Stimulated activated CD4-positive, alpha-beta T cell treated with anti-CD3 and anti-CD28 coated beads, Interleukin-4, amount 100 ng/mL, for 48 hours (primary cell): ENCODE data around the gene PECR.
"Not testable (repeated sequence)": the region's sequence is repeated elsewhere in the genome, so short reads cannot be mapped to it uniquely, and the experiment has no call there.

Experiments used
- DNase-seq, 2 donors: peaks; one replicate each; pipeline ENCODE4 v3.0.0-alpha.2; 2020; ENCODE audit warnings: low read depth in 2 of 2

PECR gene

DNA sequence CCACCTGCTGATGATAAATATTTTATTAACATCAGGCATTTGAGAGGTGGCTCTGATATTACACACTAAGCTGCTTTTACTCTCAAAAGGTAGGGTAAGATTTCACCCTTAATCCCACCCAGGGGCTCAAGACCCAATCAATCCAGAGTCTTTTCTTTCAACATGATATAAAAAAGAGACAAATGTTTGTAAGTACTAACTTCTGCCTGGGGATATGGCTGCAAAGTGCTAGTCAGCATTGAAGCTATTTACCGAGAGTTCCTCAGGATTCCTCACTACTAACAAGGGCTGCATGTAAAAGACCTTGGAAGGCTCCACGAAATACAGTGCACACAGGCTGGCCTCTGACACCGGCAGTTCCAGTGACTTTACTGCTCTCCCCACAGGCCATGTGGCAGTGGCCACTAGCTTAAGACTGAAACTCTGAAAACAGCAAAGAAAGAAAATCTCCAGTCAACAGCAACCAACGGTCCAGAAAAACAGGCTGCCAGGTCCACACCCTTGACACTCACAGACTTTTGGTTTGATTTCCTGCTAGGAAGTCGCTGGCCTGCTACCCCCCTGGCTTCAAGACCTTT, 79.4 kb downstream of the PECR start:
- DNase-seq: no peak

- DNase-seq: no peak
Measured at GRCh38 chr2:216001216-216002100, 80.2 kb downstream of the PECR start.

DNA sequence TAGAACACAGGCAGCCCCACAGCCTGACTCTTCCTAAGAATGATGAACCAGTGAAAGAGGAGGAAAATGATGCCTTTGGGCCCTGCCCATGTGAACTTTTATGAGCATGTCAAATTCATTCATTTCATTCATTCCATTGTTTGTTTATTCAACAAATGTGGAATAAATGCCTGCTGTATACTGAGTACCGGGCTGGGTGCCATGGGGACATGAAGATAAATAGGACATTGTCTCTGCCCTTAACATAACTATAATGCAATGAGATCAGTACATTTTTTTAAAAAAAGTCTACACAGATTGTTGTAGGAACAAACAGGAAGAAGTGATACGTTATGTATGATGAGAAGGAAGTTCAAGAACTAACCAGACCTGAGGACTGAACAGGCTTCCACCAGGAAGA, 83.0 kb downstream of the PECR start:
- DNase-seq: no peak

GRCh38 chr2:215997219-215997618, 84.4 kb downstream of the PECR start:
- no peak for DNase-seq

DNA sequence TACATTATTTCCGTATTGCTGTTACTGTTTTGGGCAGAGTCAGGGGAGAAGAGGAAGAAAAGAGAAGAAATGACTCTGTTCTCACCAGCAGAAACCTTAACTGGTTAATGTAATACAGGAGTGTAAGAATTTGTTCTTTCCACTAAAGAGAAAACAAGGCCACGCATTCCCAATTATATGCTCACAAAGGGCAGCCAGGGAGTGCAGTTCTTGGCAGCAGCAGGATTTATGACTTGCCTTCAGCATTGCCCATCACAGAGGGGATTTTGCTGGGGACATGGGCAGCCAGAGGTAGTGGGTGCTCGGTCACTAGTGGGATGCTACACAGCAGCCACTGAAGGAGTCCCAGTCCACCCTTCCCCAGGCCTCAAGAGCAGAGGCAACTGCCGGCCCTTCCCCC, 86.7 kb downstream of the PECR start:
- no peak for DNase-seq

GRCh38 chr2:215988556-215989207, 92.9 kb downstream of the PECR start:
- DNase-seq: not testable (repeated sequence)
